Fibroblast of the conjunctiva (primary cell): Measurements from ENCODE around the gene HLA-DQB2.
A peak's percentile ranks its signal among the peaks of the same experiment; 100 is the strongest.
"Not testable (repeated sequence)": the region's sequence is repeated elsewhere in the genome, so short reads cannot be mapped to it uniquely, and the experiment has no call there.

ENCODE experiments used
- DNase-seq: peaks from one replicate; pipeline ENCODE4 v3.0.0-alpha.2; 2010; ENCODE audit warnings: low read depth

The HLA-DQB2 gene

DNA sequence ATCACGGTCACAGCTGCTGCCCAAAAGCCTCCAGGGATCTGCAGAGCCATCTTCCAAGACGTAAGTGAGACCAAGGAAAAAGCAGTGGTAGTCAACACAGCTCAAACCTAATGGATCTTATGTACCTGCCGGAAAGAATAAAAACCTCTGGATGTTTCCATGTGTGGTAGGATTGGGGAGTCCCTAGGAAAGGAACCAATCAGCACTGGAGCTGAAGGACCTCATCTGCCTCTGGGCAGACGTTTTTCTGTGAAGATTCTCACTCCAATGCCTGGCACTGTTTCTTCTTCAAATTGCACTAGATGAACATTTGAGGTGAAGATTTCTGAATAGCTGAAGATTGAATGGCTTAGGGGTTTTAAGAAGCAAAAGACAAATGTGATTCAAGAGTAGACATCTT is at the start of gene HLA-DQB2:
Gene HLA-DQB2, minus strand, starts transcription at position 112 of the 400 bp plus-strand sequence. Its CDS starts 62 bp downstream, at position 50.
- DNase-seq = no peak

DNA sequence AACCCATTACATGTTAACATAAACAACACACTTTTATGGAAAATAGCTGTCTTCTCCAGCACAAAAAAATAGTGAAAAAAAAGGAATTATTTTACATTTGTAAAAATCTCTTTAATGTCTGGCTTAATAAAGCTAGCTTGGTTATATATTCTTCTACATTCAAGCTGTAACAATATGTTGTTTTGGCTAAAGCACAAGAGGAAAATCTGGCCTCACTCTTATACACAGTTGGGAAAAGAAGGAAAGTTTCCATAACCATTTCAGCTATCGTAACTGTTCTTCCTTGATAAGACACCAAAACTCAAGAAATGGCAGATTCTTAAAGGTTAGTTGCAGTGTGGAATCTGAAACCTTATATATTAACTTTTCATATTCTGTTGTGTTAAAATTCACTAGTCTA is 45.8 kb upstream of the HLA-DQB2 start:
- no peak for DNase-seq

DNA sequence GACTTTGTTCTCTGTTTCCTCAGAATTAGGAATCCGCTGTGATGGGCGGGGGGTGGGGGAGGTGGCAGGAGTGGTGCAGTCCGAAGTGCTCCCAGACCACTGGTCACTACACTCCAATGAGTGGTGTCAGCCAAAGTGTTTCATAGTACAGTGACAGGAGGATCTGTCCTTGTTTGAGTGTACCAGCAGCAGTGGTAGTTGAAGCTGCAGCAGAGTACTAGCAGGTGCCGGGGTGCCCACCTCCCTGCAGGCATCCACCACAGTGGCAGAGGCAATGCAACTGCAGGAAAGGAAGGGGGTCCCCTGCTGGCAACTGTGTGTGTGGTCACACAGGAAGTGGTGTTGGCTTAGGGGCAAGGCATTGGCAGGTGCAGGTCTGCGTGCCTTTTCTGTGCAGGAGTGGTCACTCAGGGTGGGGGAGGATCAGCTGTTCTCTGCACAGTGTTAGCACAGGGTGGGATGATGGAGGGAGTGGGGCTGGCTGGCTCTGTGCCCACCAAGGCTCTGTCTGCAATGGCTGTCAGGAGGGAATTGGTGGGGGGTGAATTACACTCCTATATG is 43.8 kb upstream of the HLA-DQB2 start:
- DNase-seq = no peak

DNA sequence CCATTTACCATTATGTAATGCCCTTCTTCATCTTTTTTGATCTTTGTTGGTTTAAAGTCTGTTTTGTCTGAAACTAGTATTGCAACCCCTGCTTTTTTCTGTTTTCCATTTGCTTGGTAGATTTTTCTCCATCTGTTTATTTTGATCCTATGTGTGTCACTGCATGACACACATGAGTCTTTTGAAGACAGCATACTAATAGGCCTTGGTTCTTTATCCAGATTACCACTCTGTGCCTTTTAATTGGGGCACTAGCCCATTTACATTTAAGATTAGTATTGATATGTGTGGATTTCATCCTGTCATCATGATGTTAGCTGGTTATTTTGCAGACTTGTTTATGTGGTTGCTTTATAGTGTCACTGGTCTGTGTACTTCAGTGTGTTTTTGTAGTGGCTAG is 42.1 kb upstream of the HLA-DQB2 start:
- DNase-seq = not testable (repeated sequence)

DNA sequence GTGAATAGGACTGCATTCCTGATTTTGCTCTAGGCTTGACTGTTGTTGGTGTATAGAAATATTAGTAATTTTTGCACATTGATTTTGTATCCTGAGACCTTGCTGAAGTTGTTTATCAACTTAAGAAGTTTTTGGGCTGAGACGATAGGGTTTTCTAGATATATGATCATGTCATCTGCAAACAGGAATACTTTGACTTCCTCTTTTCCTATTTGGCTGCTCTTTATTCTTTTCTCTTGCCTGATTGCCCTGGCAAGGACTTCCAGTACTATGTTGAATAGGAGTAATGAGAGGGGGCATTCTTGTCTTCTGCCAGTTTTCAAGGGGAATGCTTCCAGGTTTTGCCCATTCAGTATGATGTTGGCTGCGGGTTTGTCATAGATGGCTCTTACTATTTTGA is 40.1 kb upstream of the HLA-DQB2 start:
- DNase-seq = no peak

DNA sequence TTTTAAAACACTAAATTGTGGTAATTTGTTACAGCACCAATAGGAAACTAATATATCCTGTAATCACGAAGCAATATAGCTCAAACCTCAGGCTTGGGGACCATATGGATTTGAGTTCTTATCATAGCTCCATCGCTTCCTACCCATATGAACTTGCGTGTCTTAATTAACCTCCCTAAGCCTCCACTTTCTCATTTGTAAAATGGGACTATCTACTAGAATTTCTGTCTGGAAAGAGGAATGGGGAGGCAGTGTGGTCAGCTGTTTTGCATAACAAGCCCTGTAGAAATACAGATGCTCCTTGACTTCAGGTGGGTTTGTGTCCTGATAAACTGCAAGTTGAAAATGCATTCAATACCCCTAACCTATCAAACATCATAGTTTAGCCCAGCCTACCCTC is 36.4 kb upstream of the HLA-DQB2 start:
- DNase-seq = no peak

DNA sequence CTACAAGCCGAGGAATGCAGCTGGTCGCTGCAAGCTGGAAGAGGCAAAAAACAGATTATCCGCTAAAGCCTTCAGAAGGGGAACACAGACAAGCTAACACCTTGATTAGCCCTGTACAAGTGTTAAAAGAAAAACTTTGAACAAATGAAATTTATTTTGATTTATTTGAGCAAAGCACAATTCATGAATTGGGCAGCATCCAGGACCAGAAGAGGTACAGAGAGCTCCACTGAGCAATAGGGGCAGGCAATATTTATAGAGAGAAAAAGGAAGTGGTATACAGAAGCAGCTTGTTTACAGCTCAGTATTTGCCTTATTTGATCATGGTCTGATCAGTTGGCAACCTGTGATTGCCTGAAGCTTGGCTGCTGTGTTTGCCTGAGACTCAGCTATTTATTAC is 35.8 kb upstream of the HLA-DQB2 start:
- DNase-seq = no peak

DNA sequence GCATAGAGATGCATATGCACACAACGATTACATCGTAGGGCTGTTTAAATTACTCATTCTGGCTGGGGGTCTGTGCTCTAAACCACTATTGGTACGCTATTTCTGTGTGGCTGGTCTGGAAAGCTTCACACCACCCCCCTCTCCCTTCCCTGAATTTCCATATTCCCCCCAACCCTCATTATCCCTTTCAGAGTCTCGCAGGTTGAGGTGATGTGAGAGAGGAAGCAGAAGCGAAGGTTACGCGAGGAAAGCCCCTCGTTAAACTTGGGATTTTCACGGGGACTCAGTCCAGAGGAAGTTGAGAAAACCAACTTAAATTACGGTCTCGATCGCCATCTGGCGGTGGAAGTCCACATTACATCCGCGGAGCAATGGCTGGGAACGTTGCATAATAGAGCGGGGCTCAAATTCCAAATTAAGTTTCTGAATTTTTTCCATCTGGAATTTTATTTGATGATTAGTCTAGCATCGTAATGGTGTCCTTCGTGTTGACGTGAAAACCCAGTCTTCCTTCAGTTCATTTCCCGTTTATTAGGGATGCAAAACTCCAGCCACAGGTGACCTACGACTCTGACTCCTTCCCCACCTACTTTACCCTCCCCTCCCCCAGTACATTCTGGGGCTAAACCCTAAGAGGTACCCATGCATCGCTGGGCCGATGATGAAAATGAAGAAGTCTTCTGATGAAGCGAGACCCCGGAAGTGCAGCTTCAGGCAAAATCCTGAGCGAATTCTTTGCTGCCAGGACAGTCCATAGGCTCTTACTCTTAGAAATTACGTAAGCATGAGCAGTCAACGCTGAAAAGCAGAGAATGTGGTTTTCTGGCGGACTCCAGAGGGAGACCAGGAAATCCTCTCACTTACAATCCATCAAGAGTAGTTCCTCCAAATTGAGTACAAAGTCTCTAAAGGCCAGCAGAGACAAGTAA is 33.8 kb upstream of the HLA-DQB2 start:
- DNase-seq = peak; percentile 44

DNA sequence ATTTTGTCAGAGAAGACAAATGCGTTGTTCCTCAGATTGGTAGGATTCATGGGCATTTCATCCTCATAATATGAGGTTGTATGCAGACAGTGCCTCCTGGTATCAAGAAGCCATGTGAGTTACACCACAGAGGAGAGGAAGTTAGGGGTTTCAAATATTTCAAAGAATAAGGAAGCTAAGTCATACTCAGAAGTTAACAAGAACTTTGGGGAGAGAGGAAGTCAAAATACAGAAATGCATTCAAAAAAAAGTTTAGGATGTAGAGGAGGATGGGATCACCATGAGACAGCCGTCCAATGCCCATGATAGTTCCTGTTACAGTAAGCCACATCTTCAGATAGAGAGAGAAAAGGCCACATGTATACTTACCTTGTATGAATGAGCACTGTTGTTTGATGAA is 31.2 kb upstream of the HLA-DQB2 start:
- DNase-seq = no peak

DNA sequence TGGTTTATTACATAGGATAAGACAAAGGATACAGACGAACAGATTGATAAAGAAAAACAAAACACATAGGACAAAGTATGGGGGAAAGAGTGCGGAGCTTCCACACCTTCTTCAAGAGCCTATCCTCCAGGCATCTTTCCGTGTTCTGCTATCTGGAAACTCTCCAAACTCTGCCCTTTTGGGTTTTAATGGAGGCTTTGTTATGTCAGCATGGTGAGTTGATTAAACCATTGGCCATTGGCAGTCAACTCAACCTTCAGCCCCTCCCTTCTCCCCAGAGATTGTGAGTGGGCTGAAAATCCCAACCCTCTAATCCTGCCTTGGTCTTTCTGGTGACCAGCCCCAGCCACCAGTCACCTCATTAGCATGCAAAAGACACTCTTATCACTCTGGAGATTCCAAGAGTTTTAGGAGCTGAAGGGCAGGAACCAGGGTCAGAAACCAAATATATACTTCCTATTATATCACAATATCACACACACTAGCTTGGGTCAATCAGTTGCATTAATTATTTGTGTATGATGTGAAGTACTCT is 29.6 kb upstream of the HLA-DQB2 start:
- DNase-seq = no peak

DNA sequence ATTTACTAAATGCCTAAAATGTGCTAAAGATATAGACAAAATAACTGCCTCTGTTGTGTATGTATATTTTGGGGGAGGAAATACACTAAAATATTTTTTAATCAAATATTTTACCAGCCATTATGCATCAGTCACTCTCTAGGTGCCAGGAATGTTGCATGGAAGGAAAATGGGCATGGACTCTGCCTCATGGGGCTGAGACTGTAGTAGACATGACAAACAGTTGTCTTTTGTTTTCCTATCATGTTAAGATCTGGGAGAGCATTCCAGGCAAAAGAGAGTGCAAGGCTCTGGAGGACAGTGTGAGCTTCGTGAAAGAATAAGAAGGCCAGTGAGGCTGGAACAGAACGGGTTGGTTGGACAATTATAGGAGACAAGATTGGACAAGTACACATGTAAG is 27.0 kb upstream of the HLA-DQB2 start:
- DNase-seq = no peak

DNA sequence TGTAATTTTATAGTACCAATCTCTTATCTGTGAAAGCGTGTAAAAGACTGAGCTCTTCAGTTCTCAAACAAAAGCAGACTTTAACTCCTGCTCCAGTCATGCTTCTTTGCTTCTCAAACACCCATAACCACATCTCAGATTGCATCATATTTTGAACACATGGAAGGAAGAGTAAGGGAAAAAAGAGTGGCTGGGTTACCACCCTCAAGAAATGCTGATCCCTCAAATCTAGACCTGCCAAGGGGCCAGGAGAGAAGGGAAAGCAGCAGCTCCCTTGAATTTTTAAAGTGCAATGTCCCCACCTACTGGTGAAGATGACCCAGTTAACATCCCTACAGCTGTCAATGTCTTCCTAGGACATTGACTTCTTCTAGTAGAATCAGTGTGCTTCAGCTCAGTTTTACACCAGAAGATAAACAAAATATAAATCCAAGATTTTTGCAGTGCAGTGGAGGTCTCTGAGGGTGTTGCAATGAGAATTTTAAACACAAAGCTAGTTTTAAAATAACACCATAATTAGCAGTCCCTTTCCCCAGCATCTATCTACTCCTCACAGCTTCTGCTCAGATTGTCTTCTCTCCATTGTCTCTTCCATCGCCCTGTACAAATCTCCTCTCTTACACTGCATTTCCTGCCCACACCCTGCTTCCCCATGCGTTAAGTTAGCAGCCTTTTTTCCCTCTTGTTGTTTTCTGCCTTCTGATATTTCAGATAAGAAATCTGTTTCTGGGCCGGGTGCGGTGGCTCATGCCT is 22.6 kb upstream of the HLA-DQB2 start:
- peak; percentile 39 for DNase-seq

DNA sequence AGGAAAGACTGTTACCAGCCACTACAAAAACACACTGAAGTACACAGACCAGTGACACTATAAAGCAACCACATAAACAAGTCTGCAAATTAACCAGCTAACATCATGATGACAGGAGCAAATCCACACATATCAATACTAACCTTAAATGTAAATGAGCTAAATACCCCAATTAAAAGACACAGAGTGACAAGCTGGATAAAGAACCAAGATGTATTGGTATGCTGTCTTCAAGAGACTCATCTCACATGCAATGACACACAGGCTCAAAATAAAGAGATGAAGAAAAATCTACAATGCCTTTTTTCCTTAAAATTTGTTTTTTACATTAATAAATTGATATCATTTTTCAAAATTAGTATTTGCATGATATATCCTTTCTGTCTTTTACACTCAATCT is 19.6 kb upstream of the HLA-DQB2 start:
- not testable (repeated sequence) for DNase-seq

DNA sequence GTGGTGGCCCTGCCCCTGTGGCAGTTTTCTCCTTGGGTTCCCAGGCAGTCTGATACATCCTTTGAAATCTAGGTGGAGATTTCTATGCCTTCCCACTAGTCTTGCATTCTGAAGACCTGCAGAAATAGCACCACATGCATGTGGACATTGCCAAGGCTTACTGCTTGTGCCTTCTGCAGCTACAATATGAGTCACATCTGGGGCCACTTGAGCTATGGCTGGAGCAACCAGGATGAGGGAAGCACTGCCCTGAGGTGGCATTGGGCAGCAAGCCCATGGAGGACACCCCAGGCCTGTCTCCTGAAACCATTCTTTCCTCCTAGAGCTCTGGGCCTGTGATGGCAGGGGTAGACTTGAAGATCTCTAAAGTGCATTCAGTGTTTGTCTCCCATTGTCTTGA is 15.7 kb upstream of the HLA-DQB2 start:
- DNase-seq = no peak

DNA sequence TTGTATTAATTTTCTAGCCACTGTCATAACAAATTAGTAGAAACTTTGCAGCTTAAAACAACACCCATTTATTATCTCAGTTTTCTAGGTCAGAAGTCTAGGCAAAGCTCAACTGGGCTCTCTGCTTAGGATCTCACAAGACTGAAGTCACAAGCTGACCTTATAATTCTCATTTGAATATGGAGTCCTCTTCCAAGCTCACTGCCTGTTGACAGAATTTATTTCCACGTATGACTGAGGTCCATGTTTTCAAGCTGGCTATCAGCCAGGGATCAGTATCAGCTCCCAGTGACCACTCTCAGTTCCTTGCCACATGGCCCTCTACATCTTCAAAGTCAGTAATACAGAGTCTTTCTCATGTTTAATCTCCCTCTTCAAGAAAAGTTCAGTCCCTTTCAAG is 11.7 kb upstream of the HLA-DQB2 start:
- DNase-seq = no peak

DNA sequence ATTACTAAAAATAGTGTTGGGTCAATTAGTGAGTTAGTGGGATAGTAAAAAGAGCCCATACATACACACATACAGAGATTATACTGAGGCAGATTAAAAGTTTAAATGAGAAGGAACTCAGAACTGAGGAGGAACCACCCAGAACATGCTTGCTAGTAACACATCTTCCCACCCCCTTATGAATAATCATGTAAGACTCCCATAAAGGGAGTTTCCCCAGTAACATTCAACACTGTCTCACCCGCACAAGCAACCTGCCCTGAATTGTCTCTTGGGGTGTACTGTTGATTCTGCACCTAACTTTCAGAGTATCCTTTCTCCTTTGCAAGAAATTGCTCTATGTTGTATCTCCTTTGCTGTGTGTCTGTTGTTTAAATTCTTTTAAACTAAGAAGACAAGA is 11.1 kb upstream of the HLA-DQB2 start:
- no peak for DNase-seq

DNA sequence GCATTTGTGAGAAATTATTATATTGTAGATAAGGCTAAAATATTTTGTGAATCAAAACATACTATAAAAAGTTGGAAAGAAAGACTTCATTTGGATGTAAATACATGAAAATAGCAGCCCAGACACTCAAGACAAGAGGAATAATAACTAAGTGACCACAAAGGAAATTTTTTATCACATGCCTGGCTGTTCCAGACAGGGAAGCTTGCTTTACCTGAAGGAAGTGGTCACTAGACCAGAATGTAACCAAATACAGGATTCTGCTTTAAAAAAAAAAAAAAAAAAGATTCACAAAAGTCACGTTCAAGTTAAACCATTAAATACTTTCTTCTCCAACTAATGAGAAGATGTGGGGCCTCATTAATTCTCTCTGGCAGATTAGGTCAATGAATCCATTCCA is 9.3 kb upstream of the HLA-DQB2 start:
- DNase-seq = no peak

DNA sequence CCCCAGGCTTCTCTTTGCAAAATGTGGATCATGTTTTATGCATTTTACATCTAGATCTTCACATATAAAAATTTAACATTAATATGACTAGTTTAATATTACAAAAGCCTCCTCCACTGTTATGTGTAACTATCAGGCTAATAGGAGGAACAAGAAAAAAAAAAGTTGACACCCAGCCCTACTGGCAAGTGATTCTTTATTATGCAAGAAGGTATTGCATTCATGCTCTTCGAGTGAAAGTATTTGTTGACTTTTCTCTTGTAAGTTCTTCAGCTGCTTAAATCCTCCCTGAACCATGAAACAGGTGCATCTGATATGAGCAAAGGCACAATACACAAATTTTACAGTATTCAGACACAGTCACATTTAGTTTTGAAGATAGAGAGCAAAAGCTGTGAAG is 716 bp upstream of the HLA-DQB2 start:
- DNase-seq = no peak

DNA sequence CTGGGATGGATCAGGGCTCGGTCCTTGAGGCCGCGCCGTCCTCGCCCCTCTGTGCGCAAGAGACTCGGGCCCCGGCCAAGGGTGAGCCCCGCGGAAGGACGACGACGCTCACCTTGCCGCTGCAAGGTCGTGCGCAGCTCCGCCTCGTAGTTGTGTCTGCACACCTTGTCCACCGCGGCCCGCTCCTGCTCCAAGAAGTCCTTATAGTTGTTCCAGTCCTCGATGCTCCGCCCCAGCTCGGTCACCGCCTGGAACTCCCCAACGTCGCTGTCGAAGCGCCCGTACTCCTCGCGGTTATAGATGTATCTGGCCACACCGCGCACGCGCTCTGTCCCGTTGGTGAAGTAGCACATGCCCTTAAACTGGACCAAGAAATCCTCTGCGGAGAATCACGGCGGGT is 1.8 kb downstream of the HLA-DQB2 start:
- DNase-seq = no peak

DNA sequence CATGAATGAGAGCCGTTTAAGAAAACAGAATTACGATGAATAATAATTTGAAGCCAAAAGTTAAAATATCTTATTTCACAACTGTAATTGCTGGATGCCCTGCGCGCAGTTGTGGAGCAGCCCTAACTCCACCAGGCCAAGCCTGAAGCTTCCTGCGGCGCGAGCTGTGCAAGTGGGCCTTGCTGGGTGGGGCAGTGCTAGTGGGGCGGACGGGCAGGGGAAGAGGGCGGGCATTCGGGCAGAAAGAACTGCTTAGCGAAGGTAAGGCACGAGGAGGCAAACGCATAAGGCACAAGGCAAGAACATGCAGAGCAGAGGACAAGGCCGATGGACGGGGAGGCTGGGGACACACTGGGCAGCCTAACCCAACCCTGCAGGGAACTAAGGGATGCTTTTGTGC is 2.3 kb downstream of the HLA-DQB2 start:
- no peak for DNase-seq

DNA sequence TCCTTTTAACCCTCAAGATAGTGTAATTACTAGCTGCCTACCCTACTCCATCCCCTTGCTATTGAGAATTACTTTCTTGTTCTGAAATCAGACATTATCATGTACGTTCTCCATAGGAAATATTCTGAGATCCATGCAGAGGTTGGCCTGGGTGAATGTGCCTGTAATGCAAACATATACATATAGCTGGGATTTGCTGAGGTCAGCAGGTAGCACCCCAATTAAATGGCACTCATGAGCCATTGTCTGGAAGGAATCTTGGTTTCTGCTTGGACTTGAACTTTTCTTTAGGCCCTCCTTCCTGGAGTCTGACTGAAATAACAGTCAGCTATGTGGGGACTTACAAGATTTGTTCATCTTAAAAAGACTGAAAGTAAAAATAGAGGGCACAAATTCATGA is 3.7 kb downstream of the HLA-DQB2 start:
- no peak for DNase-seq

DNA sequence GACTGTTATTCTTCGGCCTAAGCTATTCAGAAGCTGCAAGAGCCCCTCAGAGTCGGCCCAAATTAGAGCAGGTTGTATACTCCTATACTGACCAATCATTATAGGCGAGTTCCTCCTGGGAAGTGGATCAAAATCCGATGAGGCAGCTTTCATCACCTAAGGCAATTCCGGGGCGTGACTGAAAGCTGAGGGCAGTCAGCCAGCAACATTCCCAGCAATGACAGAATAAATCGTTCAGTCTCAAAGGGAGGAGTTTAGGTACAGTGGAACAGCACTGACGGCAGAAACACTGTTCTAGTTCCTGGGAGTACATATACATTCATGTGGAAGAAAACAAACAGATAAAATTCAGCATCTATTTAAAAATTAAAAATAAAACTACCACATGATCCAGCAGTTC is 10.8 kb downstream of the HLA-DQB2 start:
- DNase-seq = no peak

DNA sequence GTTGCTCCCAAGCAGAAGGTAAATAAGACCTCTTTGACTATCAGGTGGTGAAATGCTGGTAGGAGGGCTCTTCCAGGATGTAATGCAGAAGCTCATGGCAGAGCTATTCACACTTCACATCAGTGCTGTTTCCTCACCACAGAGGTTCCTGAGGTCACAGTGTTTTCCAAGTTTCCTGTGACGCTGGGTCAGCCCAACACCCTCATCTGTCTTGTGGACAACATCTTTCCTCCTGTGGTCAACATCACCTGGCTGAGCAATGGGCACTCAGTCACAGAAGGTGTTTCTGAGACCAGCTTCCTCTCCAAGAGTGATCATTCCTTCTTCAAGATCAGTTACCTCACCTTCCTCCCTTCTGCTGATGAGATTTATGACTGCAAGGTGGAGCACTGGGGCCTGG is 17.7 kb downstream of the HLA-DQB2 start:
- DNase-seq = not testable (repeated sequence)
